Activated CD8-positive, alpha-beta T cell treated with anti-CD3 and anti-CD28 coated beads, Interleukin-2, amount 10 ng/mL, durations not matched to agents 7 days and 5 days (primary cell): ENCODE measurements around the gene ANO4. TPM values are rescaled to one million over a fixed set of nuclear protein-coding genes. Genes with fewer than 3 reads are reported as not detected.
"Not testable (repeated sequence)": the region's sequence is repeated elsewhere in the genome, so short reads cannot be mapped to it uniquely, and the experiment has no call there.

Experiments
- ATAC-seq: fragments of 150-1000 bp; cut with Tn5 transposase; one replicate; pipeline ENCODE4 v1.10.0; 2021; ENCODE audit warnings: moderate library complexity
- CTCF ChIA-PET: fragments of 350-600 bp; sonication (Branson Sonifier 250); formaldehyde crosslinking; loops from one replicate; lab custom pipeline; 2021; ENCODE audit warnings: antibody characterized with exemption; lab: Charles Lee
- POLR2A ChIA-PET: fragments of 350-600 bp; sonication (Branson Sonifier 250); formaldehyde crosslinking; loops from one replicate; lab custom pipeline; 2021; ENCODE audit warnings: antibody characterized with exemption; lab: Charles Lee
- DNase-seq: peaks from one replicate; pipeline ENCODE4 v3.0.0-alpha.2; 2020
- H3K27ac Mint-ChIP-seq: one replicate; pipeline ENCODE4 v1.8.0; 2021; ENCODE audit warnings: mild to moderate bottlenecking, mixed read lengths
- H3K27me3 Mint-ChIP-seq: one replicate; pipeline ENCODE4 v1.8.0; 2021; ENCODE audit warnings: low read depth, mixed read lengths
- H3K36me3 Mint-ChIP-seq: one replicate; pipeline ENCODE4 v1.8.0; 2021; ENCODE audit warnings: low read depth, mixed read lengths
- H3K4me1 Mint-ChIP-seq: one replicate; pipeline ENCODE4 v1.8.0; 2021; ENCODE audit warnings: low read depth, mixed read lengths
- H3K4me3 Mint-ChIP-seq: one replicate; pipeline ENCODE4 v1.8.0; 2021; ENCODE audit warnings: mild to moderate bottlenecking, mixed read lengths
- H3K9me3 Mint-ChIP-seq: one replicate; pipeline ENCODE4 v1.8.0; 2022; ENCODE audit warnings: mixed read lengths; ENCODE audit not compliant: insufficient read depth
- total RNA-seq, 2 experiments: library from RNA; stranded (reverse); gene quantifications; one replicate each; pipeline ENCODE4 v1.2.3, GENCODE V29; 2021

ANO4 gene
- total RNA-seq, 2 experiments from 2014 or later: not detected

DNA sequence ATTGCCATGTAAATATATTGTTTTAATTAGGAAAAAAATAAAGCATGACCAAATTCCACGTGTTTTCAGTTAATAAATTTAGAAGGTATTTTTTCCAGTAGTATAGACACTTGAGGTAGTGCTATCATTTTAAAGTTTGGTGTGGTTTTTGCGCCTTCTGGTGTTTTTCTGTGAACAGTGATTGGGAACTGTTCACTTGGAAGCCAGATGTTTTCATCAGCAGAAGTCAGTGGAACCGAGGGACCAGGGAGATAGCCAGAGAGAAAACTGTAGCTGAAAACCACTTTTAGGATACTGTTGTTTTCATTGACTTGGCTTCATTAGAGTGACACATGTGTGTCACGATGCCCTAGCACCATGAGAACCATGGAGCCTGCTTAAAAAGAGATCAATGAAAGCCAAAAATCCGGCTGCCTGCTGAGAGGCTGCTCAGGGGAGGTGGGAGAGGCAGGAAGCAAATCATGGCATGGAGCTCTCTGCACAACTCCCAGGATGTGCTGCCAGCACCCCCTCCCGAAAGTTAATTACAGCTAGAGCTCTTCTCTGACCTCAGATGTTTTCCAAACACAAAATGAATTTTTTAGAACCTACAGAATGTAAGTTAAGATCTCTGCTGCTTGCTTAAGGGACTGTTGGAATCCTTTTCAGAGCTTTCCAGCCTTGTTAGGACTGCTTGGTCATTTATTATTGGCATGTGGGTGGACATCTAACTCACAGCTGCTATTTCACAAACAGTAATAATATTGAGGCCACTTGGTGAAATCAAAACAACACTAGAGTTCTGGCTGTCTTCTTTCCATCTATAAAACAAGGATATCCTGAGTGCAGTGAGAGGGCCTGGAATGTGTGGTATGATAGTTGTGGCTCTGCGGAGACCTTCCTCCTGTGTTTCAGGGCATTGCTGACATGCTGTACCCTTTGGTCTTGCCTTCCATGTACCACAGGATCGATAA, 192.3 kb downstream of the ANO4 start:
- Mint-ChIP-seq H3K9me3 (no peaks in the 10 kb centered on the region), H3K36me3 (no peaks in the 10 kb centered on the region), H3K4me1 (no peaks in the 10 kb centered on the region), H3K27me3 (no peaks in the 10 kb centered on the region), H3K27ac (no peak overlapping the region), H3K4me3 (no peak overlapping the region)
- POLR2A ChIA-PET: no interaction called here
- ATAC-seq (no peak), DNase-seq (no peak)
- CTCF ChIA-PET: no interaction called here

DNA sequence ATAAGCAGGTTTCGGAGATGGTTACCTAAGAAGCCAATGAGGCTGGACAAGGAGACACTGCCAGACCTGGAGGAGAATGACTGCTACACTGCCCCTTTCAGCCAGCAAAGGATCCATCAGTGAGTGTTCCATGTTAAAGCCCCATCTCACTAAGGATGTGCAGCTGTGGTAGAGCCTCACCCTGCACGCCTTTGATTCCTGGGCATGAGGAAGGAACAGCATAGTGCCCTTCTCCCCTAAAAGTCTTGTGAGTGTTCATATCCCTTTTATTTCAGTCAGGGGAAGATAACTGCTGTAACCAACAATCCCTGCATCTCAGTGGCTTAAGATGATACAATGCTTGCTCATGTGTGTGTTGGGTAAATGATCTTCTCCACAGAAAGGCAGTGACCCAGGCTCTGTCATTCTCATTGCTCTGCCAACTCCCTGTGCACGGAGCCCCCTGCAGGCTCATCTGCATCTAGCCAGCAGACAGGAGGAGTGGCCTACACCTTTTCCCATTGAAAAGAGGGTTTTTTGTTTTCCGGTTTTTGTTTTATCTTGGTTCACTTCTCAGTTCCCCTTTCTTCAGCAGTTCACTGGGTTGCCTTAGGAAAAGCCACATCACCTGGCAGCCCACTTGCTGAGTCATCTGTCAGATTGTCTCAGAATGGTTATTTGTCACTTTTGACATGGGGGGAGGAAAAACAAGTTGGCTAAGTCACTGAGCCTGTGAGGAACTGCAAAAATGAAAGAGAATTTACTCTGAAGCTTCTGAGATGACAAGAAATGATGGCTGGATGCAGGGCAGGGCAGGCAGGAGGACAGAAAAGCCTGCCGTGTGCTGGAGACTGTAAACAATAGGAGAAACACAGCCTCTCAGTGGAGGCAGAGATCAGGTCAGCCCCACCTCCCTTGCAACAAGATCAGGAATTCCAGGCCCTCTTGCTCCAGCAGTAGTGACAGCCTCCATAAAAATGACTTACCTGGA, 193.3 kb downstream of the ANO4 start:
- ChIA-PET POLR2A (no interaction called here), CTCF (no interaction called here)
- H3K4me3 Mint-ChIP-seq: no peak overlapping the region
- no peaks in the 10 kb centered on the region for H3K27me3 Mint-ChIP-seq
- DNase-seq (no peak), ATAC-seq (no peak)
- H3K9me3 Mint-ChIP-seq: no peaks in the 10 kb centered on the region
- H3K27ac Mint-ChIP-seq: no peak overlapping the region
- H3K4me1 Mint-ChIP-seq: no peaks in the 10 kb centered on the region
- no peaks in the 10 kb centered on the region for H3K36me3 Mint-ChIP-seq

DNA sequence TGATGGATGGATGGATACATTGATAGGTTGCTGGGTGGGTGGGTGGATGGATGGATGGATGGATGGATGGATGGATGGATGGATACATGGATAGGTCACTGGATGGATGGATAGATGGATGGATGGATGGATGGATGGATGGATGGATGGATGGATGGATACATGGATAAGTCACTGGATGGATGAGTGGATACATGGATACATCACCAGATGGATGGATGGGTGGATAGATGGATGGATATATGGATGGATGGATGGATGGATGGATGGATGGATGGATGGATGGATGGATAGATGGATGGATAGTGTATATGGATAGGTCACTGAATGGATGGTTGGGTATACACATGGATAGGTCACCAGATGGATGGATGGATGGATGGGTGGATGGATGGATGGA, 194.9 kb downstream of the ANO4 start:
- H3K27ac Mint-ChIP-seq, ATAC-seq, H3K9me3 Mint-ChIP-seq, H3K4me3 Mint-ChIP-seq, H3K36me3 Mint-ChIP-seq, DNase-seq, H3K4me1 Mint-ChIP-seq, CTCF ChIA-PET, H3K27me3 Mint-ChIP-seq, POLR2A ChIA-PET: not testable (repeated sequence)

DNA sequence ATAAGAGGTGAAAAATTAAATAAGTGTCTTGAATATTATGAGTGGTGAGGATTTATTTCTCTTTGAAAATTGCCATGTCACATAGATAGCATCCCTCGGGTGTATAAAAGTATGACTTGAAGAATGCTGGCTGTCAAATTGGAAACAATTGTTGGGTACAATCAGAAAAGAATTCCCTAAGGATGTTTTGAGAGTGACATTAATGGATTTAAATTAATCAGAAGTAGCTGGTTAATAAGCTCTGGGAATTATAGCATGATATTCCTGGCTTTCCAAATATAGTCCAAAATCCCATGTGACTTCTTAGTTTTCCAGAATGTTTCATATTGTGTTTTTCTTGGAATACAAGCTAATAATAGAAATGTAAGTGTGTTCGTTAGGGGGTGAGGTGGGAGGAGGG, 196.5 kb downstream of the ANO4 start:
- POLR2A ChIA-PET: no interaction called here
- CTCF ChIA-PET: no interaction called here
- no peaks in the 10 kb centered on the region for H3K27me3 Mint-ChIP-seq
- DNase-seq: no peak
- no peak for ATAC-seq
- H3K9me3 Mint-ChIP-seq: no peaks in the 10 kb centered on the region
- no peaks in the 10 kb centered on the region for H3K36me3 Mint-ChIP-seq
- H3K4me3 Mint-ChIP-seq: no peak overlapping the region
- no peaks in the 10 kb centered on the region for H3K4me1 Mint-ChIP-seq
- no peak overlapping the region for H3K27ac Mint-ChIP-seq

DNA sequence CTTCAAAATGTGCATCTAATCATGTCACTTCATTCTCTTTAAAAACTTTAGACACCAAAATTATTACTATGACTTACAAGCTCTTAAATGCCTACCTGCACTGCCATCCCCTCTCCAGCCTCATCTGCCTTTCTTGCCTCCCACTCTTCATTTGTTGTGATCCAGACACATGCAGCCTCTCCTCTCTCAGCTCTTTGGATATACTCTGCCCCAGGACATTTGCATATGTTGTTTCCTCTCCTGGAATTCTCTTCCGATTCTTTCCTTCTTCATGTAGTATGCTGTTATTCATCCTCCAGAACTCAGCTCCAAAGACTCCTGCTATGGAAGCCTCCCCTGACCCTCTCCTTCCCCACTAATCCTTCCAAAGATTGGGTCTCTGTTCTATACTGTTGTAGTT, 197.6 kb downstream of the ANO4 start:
- no peaks in the 10 kb centered on the region for H3K9me3 Mint-ChIP-seq
- ATAC-seq (no peak), DNase-seq (no peak)
- H3K4me1 Mint-ChIP-seq: no peaks in the 10 kb centered on the region
- ChIA-PET POLR2A (no interaction called here), CTCF (no interaction called here)
- H3K36me3 Mint-ChIP-seq: no peaks in the 10 kb centered on the region
- H3K27ac Mint-ChIP-seq: no peak overlapping the region
- H3K27me3 Mint-ChIP-seq: no peaks in the 10 kb centered on the region
- H3K4me3 Mint-ChIP-seq: no peak overlapping the region

DNA sequence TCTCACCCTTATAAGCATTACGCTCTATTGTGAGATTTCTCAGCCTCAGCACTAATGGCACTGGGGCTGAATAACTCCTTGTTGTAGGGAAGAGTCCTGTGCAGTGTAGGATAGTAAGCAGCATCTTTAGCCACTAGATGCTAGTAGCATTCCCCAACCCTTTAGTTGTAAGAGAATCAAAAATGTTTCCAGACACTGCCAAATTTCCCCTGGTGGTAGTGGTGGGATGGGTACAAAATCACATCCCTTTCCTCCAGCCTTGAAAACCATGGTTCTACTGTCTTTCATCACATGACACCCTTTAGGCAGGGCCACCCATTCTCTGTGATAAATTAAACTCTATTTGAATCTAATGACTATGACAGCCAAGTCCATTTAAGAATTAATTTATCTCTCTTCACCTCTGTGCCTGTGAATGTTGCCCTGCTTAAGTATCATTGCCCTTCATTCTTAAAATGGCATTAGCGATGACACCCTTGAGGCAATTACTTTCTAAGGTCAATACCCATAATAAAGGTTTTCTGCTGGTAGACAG, 199.4 kb downstream of the ANO4 start:
- Mint-ChIP-seq H3K4me3 (no peak overlapping the region), H3K36me3 (no peaks in the 10 kb centered on the region), H3K27ac (no peak overlapping the region), H3K4me1 (no peaks in the 10 kb centered on the region), H3K27me3 (no peaks in the 10 kb centered on the region), H3K9me3 (no peaks in the 10 kb centered on the region)
- CTCF ChIA-PET: no interaction called here
- no peak for ATAC-seq
- POLR2A ChIA-PET: no interaction called here
- DNase-seq: no peak

DNA sequence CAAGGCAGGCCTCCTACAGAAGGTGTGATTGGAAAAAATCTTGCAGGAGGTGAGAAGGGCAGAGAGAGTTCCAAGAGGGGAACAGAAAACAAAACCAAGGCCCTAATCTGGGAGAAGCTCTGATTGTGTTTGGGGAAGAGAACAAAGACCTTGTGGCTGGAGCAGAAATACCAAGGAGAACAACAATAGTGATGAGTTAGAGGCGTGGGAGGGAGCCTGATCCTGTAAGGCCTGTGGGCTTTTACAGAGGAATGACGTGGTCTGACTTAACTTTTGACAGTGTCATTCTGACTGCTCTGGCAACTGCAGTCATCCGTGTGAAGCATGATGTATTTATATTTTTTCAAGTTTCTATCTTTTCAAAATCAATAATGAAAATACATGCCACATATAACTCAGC, 200.6 kb downstream of the ANO4 start:
- Mint-ChIP-seq H3K4me3 (no peak overlapping the region), H3K36me3 (no peaks in the 10 kb centered on the region), H3K27ac (no peak overlapping the region), H3K27me3 (no peaks in the 10 kb centered on the region), H3K4me1 (no peaks in the 10 kb centered on the region), H3K9me3 (no peaks in the 10 kb centered on the region)
- CTCF ChIA-PET: no interaction called here
- DNase-seq (no peak), ATAC-seq (no peak)
- POLR2A ChIA-PET: no interaction called here

DNA sequence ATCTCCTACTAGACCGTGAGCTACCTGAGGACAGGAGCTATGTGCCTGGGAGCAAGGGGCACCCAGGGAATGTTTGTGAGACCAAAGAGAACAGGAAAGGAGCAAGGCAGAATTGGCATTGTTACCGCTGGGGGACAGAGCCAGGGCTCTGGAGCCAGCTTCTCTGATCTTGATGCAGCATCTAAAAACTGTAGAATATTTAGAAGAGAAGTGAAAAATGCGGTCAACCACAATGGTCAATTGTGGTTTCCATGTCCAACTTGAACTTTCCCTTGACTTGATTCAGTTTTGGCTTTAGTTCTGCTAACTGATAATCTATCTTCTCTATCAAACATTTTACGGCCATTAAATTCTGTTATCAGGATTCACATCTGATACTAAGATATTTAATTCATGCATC, 201.2 kb downstream of the ANO4 start:
- Mint-ChIP-seq H3K4me3 (no peak overlapping the region), H3K4me1 (no peaks in the 10 kb centered on the region), H3K27me3 (no peaks in the 10 kb centered on the region), H3K27ac (no peak overlapping the region), H3K9me3 (no peaks in the 10 kb centered on the region), H3K36me3 (no peaks in the 10 kb centered on the region)
- no peak for ATAC-seq
- no peak for DNase-seq
- CTCF ChIA-PET: no interaction called here
- POLR2A ChIA-PET: no interaction called here

DNA sequence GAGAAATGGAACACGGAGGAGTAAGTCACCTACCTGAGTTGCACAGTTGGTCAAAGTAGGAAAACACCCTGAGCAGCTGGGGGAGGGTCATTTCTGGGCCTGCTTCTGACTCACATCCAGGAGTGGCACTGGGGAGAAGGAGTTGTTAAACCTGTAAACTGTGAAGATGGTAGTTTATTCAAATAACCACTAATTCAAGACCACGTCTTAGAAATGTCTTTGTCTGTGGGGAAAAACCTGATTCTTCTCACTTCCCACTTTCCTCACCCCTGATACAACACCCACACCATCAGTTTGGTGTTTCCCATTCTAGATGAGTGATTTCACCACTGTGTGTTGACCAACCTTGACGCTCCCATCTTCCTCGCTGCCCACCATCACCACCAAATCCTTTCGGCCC, 207.1 kb downstream of the ANO4 start:
- CTCF ChIA-PET: no interaction called here
- H3K4me3 Mint-ChIP-seq: no peak overlapping the region
- H3K36me3 Mint-ChIP-seq: no peaks in the 10 kb centered on the region
- ATAC-seq: no peak
- H3K27me3 Mint-ChIP-seq: no peaks in the 10 kb centered on the region
- no peaks in the 10 kb centered on the region for H3K4me1 Mint-ChIP-seq
- no peaks in the 10 kb centered on the region for H3K9me3 Mint-ChIP-seq
- DNase-seq: no peak
- POLR2A ChIA-PET: no interaction called here
- no peak overlapping the region for H3K27ac Mint-ChIP-seq

DNA sequence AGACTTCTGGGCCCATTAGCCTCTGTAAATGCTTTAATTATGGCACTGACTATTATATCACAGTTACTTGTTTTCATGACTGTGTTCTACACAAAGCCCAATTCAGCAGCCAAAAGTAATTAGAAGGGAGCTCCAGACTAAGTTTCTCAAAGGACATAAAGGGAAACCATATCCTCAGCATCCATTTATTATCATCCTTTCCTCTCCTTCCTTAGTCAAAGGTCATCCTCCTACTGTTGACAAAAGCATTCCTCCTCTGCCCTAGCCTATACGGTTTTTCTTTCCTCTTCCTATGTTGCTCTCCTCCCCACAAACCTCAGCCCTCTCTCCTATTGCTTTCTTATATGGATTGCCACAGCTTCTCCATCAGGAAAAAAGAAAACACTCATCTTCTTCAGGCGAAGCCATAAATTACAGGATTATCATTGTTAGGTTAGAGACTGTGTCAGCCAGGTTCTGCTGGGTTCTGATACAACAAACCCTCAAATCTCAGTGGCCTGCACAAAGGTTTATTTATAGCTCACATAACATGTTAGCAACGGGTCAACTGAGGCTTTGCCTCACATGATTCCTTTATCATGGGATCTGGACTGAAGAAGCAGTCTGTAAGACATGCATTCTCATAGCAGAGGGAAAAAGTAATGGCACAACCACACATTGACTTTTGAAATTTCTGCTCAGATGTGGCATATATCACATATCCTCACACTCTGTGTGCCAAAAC, 208.3 kb downstream of the ANO4 start:
- Mint-ChIP-seq H3K9me3 (no peaks in the 10 kb centered on the region), H3K36me3 (no peaks in the 10 kb centered on the region), H3K4me1 (no peaks in the 10 kb centered on the region), H3K27ac (no peak overlapping the region), H3K27me3 (no peaks in the 10 kb centered on the region), H3K4me3 (no peak overlapping the region)
- no peak for ATAC-seq
- no peak for DNase-seq
- POLR2A ChIA-PET: no interaction called here
- CTCF ChIA-PET: no interaction called here

DNA sequence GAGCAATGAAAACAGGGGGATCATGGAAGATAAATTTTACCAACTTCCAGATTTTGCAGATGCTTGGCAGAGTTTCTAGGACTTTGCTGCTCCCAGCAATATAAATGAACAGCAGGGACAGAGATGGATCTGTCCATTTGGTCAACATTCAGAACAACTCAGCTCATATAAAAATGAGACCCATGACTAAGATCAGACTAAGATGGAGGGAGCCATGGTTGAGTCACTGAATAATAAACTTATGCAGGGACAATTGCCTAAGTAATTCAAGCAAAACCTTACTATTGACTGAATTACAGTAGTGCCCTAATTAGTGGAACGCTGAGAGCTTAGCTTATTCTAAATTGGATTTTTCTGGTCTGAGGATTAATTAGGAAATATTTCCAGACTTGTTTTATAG, 210.3 kb downstream of the ANO4 start:
- no peak overlapping the region for H3K4me3 Mint-ChIP-seq
- H3K27ac Mint-ChIP-seq: no peak overlapping the region
- peaks cover 18% of the 10 kb centered on the region for H3K9me3 Mint-ChIP-seq
- H3K36me3 Mint-ChIP-seq: no peaks in the 10 kb centered on the region
- no peaks in the 10 kb centered on the region for H3K27me3 Mint-ChIP-seq
- POLR2A ChIA-PET: no interaction called here
- DNase-seq (no peak), ATAC-seq (no peak)
- CTCF ChIA-PET: no interaction called here
- H3K4me1 Mint-ChIP-seq: no peaks in the 10 kb centered on the region
